GM12873 (cell line): ENCODE results near the gene LYPD5.

ENCODE experiments used
- TF ChIP-seq, protein P1 (sequence below): IDR thresholded peaks from 2 replicates; pipeline ENCODE4 v1.5.1; 2012; ENCODE audit warnings: low read depth, mild to moderate bottlenecking, moderate library complexity, low read length, control low read depth; ENCODE audit not compliant: insufficient read depth; ENCODE audit errors: missing control alignments

The LYPD5 gene

DNA sequence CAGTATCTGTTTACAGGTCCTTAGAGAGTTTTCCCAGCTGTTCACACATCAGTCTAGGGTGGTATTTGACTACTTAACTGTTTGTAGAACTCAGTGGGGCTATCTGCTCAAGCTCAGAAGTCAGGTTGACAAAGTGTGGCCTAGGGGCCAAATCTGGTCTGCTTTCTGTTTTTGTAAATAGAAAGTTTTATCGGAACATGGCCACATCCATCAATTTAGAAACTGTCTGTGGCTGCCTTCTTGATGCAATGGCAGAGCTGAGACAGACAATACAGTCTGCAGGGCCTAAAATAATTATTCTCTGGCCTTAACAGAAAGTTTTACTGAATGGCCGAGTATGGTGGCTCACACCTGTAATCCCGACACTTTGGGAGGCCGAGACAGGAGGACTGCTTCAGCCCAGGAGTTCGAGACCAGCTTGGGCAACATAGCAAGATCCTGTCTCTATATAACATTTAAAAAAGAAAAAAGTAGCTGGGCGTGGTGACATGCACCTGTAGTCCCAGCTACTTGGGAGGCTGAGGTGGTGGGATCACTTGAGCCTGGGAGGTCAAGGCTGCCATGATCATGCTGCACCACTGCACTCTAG, 49.9 kb downstream of the LYPD5 start:
- TF ChIP-seq, protein P1, sequence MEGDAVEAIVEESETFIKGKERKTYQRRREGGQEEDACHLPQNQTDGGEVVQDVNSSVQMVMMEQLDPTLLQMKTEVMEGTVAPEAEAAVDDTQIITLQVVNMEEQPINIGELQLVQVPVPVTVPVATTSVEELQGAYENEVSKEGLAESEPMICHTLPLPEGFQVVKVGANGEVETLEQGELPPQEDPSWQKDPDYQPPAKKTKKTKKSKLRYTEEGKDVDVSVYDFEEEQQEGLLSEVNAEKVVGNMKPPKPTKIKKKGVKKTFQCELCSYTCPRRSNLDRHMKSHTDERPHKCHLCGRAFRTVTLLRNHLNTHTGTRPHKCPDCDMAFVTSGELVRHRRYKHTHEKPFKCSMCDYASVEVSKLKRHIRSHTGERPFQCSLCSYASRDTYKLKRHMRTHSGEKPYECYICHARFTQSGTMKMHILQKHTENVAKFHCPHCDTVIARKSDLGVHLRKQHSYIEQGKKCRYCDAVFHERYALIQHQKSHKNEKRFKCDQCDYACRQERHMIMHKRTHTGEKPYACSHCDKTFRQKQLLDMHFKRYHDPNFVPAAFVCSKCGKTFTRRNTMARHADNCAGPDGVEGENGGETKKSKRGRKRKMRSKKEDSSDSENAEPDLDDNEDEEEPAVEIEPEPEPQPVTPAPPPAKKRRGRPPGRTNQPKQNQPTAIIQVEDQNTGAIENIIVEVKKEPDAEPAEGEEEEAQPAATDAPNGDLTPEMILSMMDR: no peak

DNA sequence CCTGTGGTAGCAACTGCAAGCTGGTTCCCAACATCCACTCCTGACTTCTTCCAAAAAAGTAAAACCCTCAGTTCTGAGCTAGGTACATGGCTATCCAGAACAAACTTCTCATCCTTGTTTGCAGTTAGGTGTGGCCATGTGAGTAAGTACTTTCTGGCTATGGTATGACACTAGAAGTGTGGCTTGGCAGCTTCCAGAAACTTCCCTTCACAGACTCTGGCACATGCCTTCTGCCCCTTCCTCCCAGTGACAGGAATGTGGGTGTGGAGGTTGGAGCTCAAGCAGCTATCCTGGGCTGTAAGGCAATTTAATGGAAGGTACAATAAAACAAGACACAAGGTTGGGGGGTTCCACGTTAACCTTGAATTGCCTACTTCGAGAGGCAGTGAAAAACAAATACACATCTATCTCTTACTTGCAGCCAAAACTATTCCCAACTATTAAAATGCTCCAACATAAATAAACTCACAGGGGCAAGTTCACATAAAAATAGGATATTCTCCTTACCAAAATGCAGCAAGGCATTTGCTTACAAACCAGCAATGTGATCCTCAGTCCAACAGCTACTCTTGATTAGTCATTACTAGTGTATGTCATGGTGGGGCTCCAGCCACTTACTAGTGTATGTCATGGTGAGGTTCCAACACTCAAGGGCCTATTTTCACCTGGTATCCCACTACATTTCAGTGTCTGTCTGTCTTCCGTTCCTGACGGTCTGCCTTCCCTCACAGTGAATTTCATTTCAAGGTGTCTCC, 50.6 kb downstream of the LYPD5 start:
- TF ChIP-seq, protein P1: no peak

DNA sequence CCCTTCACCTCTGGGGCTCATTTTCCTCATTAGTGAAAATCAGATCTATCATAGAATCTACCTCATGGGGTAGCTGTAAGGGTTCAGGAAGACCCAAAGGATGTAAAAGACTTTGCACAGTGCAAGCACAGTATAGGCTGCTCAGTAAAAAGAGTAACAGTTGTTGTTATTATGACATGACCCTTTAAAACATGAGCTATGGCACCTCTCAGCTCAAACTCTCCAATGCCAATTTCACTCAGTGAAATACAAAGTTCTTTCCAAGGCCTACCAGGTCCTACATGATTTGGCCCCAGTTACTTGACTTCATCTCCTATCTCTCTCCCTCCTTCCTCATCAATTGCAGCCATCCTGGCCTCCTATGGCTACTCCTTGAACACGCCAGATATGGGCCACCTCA, 52.3 kb downstream of the LYPD5 start:
- TF ChIP-seq, protein P1: no peak

DNA sequence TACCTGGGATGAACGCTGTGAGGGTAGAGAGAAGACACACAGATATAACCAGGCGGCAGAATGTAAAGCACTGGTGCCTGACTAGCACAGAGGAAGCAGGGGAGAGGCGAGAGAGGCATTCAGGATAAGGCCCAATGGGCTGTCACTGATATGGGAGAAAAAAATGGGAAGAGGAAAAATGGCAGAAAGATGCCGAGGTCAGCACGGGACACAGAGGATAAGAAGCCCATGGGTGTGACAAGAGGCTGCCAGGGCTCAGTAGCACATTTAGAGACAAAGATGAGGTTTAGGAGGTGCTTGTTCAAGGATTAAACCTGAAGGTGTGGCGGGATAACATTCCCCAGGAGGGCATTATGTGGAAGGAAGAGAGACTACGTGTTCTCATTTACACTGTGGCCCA, 53.1 kb downstream of the LYPD5 start:
- TF ChIP-seq, protein P1: no peak

DNA sequence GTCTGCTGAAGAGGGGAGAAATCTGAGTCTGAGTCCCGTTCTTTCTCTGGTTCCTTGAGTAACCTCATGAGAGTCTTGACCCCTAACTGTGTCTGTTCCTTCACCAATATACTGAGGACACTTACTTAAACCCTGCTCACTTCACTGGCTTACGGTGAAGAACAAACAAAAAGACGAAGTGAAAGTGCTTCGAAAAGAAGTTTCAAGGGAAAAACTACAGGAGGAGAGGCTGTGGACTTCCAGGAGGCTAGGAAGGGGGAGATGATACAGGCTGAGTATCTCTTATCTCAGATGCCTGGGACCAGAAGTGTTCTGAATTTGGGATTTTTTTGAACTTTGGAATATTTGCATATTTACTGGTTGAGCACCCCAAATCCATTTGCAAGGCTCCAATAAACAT, 53.6 kb downstream of the LYPD5 start:
- TF ChIP-seq, protein P1: no peak

DNA sequence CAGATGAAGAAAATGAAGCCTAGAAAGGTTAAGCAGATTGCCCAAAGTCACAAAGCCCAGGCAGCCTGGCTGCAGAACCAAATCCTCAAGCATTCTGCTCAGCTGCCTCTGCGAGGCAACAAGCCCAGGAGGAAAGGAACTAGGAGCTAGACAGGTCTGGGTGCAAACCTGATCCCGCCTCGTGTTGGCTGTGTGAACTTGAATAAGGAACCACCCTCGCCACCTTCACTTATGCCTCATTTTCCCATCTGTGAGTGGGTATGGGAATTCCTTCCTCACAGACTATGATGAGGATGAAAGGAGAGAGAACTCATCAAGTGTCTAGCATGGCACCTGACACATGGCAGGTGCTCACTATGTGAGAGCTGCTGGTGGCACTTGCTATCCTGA, 54.0 kb downstream of the LYPD5 start:
- TF ChIP-seq, protein P1: no peak

DNA sequence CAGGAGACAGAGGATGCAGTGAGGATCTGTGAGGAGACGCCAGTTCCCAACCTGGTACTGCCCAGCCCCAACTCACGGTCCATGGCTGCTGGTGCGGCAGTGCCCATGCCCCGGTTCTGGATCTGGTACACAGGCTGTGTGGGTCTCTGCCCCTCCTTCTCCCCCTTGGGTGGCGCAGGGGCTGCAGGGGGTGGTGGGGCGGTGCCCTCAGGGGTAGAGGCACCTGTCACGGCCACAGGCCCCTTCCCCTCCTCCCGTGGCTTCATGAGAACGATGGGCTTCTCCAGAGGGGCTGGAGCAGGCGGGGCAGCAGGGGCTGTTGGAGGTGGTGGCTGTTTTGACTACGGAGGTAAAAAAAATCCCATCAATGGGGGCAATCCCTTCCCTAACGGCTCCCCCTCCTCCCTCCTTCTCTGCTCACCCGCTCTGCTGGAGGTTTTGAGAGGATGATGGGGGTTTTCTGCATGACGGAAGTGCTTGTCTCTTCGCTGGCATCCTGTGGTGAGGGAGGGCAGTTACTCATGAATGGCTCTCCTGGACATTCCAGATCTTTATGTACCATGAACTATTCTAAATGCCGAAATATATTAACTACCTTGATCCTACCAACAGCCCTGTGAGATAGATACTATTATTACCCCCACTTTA, 54.6 kb downstream of the LYPD5 start:
- TF ChIP-seq, protein P1: no peak
